Neutrophil (primary cell): ENCODE data around the gene TIMM10.

Source experiments
- H3K27ac ChIP-seq: fragments of 200-600 bp; sonication (generic); 2 replicates; pipeline ENCODE4 v1.5.1; 2016; ENCODE audit warnings: mild to moderate bottlenecking, moderate library complexity
- H3K27me3 ChIP-seq: fragments of 200-600 bp; sonication (generic); 2 replicates; pipeline ENCODE4 v1.6.0; 2016; ENCODE audit warnings: mild to moderate bottlenecking
- H3K36me3 ChIP-seq: fragments of 200-600 bp; sonication (generic); 2 replicates; pipeline ENCODE4 v1.5.1; 2017
- H3K4me1 ChIP-seq, 2 experiments: fragments of 200-600 bp in 1 of 2; sonication (generic) in 1 of 2; 1 replicate in 1 of 2; 2 replicates in 1 of 2; pipeline versions ENCODE4 v1.5.1 to v1.6.1; 2013 to 2016; ENCODE audit warnings: low read depth in 1 of 2, low read length in 1 of 2, mild to moderate bottlenecking in 1 of 2, moderate library complexity in 1 of 2; ENCODE audit not compliant: control insufficient read depth in 1 of 2, insufficient read depth in 1 of 2
- H3K4me3 ChIP-seq, 2 experiments: fragments of 200-600 bp in 1 of 2; sonication (generic) in 1 of 2; 1 replicate in 1 of 2; 2 replicates in 1 of 2; pipeline ENCODE4 v1.5.1; 2013 to 2016; ENCODE audit warnings: low read depth in 1 of 2, low read length in 1 of 2, mild to moderate bottlenecking in 1 of 2, moderate library complexity in 1 of 2
- H3K9me3 ChIP-seq: fragments of 200-600 bp; sonication (generic); 2 replicates; pipeline ENCODE4 v1.5.1; 2016
- CTCF ChIP-seq: fragments of 200-600 bp; sonication (generic); IDR thresholded peaks from 2 replicates; pipeline ENCODE4 v1.5.1; 2016; ENCODE audit warnings: antibody characterized with exemption

TIMM10 gene

GRCh38 chr11:57481915-57482781 lies 48.4 kb downstream of the TIMM10 start:
- Histone ChIP-seq H3K9me3 (no peaks in the 10 kb centered on the region), H3K4me1 (peaks cover 48 to 53% of the 10 kb centered on the region in 2 experiments), H3K4me3 (peak overlapping the region in 1 of 2 experiments; percentile 61), H3K27ac (no peak overlapping the region), H3K27me3 (peaks cover 24% of the 10 kb centered on the region), H3K36me3 (no peaks in the 10 kb centered on the region)
- no peak for TF ChIP-seq CTCF

- Histone ChIP-seq H3K27ac (no peak overlapping the region), H3K36me3 (no peaks in the 10 kb centered on the region), H3K9me3 (no peaks in the 10 kb centered on the region), H3K4me3 (no peak overlapping the region), H3K27me3 (peaks cover 32% of the 10 kb centered on the region), H3K4me1 (peaks cover 54 to 61% of the 10 kb centered on the region in 2 experiments)
- no peak for TF ChIP-seq CTCF
Measured at GRCh38 chr11:57481315-57481714, 49.2 kb downstream of the TIMM10 start.

- TF ChIP-seq CTCF, result peak; percentile 30
- no peaks in the 10 kb centered on the region for H3K36me3 ChIP-seq
- peaks cover 39% of the 10 kb centered on the region for H3K27me3 ChIP-seq
- no peaks in the 10 kb centered on the region for H3K9me3 ChIP-seq
- H3K4me3 ChIP-seq, result no peak overlapping the region
- H3K27ac ChIP-seq, result no peak overlapping the region
- peaks cover 53 to 62% of the 10 kb centered on the region in 2 experiments for H3K4me1 ChIP-seq
Measured at GRCh38 chr11:57480409-57481137, 50.0 kb downstream of the TIMM10 start.

- Histone ChIP-seq H3K27me3 (peaks cover 46% of the 10 kb centered on the region), H3K9me3 (no peaks in the 10 kb centered on the region), H3K4me1 (peaks cover 46 to 57% of the 10 kb centered on the region in 2 experiments), H3K4me3 (no peak overlapping the region), H3K36me3 (no peaks in the 10 kb centered on the region), H3K27ac (no peak overlapping the region)
- no peak for TF ChIP-seq CTCF
Measured at GRCh38 chr11:57479911-57480310, 50.6 kb downstream of the TIMM10 start.

GRCh38 chr11:57479021-57479663 lies 51.4 kb downstream of the TIMM10 start:
- peaks cover 41 to 57% of the 10 kb centered on the region in 2 experiments for H3K4me1 ChIP-seq
- TF ChIP-seq CTCF, result no peak
- H3K27ac ChIP-seq, result no peak overlapping the region
- no peaks in the 10 kb centered on the region for H3K36me3 ChIP-seq
- peaks cover 54% of the 10 kb centered on the region for H3K27me3 ChIP-seq
- H3K9me3 ChIP-seq, result no peaks in the 10 kb centered on the region
- no peak overlapping the region for H3K4me3 ChIP-seq
